Right kidney (tissue), 1 donor: ENCODE measurements around the gene NTRK3.
"Not testable (repeated sequence)": the region's sequence is repeated elsewhere in the genome, so short reads cannot be mapped to it uniquely, and the experiment has no call there.

Source experiments
- DNase-seq: peaks from one replicate; pipeline ENCODE4 v3.0.0-alpha.2; 2016

Gene NTRK3

GRCh38 chr15:88074386-88074785 lies 182.2 kb downstream of the NTRK3 start:
- DNase-seq: no peak

DNA sequence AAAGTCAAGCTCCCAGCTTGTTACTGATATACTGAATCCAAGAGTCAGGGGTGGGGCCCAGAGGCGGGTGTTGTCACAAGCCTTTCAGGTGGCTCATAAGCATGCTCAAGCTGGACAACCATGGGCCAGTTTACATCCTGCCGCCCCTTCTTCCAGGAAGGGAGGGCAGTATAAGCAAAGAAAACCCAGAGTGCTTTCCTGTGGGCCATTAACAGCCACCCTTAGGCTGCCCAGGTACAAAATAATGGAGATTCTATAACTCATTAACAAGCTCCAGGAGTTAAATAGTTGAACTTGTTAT lies 183.2 kb downstream of the NTRK3 start:
- DNase-seq: no peak

DNA sequence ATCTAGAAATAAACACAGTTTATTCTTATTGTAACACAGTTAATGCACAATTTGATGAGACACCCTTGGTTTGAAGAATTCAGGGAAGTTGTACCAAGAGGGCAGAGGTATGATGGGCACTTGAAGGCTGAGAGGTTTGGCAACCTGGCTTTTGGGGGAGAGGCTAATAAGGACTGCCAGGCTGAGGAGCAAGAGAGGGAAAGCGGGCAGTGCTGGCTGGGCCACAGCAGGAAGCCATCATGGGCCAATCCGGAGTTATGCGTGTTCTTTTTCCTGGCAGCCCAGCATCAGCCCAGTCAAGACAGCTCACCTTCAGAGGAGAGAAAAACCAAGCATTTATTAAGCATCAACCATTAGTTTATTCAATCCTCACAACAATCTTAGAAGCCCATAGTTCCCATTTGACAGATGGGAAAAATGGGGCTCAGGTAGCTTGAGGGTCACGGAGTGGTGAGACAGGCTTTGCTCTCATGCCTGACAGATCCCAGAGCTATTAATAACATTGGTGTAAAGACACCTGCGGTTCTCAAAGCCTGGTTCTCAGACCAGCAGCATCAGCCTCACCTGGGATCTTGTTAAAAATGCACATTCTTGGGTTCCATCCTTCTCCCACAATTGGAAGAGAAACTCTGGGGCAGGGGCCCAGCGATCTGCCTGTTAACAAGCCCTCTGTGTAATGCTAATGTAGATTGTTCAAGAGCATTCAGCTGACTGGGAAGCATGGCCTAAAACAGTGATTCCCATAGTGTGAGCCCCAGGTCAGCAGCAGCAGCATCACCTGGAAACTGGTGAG lies 183.7 kb downstream of the NTRK3 start:
- no peak for DNase-seq

DNA sequence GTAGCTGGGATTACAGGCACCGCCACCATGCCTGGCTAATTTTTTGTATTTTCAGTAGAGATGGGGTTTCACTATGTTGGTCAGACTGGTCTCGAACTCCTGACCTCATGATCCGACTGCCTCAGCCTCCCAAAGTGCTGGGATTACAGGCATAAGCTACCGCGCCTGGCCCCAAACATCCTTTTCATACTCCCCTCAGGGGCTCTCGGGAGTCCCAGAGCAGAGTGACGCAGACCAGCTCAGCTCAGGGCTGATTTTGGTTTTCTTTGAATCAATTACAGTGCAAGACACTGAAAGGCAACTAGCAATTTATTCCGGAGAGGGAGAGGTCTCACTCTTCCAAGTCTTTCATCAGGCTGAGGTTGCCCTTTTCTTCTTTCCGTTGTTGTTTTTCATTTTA lies 184.4 kb downstream of the NTRK3 start:
- not testable (repeated sequence) for DNase-seq

DNA sequence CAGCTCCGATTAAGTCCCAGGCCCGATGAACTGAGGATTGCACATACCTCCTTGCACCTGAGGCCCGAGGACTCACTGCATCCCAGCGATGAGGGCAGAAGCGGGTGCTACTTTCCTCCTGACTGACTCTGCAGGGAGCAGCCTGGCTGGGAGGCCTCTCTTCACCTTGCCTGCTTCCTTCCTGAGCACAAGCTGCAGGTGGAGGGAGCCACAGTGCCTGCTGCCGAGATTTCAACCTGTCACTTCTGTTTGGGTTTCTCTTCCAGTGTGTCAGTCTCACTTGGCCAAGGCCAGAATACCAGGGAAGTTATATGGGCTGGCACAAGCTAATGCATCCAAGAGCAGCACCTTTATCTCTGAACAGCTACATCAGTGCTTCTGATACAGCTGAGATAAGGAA lies 185.4 kb downstream of the NTRK3 start:
- DNase-seq: no peak

GRCh38 chr15:88069561-88069960 lies 187.0 kb downstream of the NTRK3 start:
- no peak for DNase-seq

DNA sequence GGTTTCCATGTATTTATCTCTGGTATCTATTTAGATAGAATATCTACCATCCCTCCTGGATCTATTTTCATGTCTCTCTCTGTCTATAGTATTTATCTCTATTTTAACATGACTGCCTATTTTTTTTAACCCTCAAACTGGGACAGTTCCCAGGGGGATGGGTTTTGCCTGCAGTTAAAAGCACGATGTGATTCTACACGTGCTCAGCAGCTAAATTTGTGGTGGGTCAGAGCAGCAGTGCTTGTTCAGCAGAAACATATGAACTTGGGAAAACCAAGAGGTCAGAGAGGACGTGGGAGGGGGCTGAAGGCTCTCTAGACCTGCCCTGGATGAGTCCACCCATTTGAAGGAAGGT lies 189.2 kb downstream of the NTRK3 start:
- no peak for DNase-seq

DNA sequence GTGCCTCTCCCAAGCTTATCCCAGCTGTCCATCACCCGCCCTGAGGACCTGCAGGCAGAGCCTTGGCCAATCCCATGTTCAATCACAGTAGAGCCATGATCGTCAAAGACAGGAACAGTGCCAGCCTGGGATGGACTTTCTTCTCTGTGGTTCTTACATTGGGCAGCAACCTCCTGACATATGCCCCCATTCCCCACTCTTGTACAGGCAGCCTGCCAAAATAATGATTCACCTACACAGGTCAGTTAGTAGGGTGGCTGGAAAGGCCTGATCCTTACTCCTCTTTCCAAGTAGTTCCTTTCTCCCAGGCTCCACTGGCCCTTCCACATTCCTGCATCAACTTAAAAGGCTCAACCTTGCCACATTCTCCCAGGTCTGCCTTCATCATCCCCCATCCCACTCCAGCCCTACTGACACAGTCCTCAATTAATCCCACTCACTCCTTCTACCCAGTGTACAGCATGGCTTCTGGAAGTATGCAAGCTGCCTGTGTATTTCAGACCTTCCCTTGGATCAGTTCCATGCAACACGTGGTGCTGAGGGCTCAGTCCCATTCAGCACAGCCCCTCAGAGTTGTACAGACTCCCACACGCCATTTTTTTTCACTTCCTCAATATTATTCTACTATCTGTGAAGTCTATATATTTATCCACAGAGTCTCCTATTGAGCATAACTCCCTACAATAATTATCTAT lies 189.8 kb downstream of the NTRK3 start:
- no peak for DNase-seq

DNA sequence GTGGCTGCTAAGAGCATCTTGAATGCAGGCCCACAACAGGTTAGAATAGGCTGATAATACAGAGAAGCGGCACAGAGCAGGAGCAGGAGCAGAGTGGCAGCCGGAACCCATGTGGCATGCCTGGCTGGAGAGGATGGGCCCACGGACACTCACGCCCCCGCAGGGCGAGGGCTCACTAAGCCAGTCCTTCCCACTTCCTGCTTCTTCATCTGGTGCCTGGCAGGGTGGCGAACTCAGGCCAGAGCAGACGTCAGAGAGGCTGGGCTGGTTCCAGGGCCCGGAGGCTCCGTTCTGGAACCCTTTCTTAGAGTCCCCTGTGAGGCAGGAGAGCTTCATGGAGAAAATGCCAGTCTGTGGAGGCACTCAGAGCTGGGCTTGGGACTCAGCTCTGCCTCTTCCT lies 195.1 kb downstream of the NTRK3 start:
- no peak for DNase-seq

- no peak for DNase-seq
These were observed 196.2 kb downstream of the NTRK3 start for GRCh38 chr15:88060383-88060782.

DNA sequence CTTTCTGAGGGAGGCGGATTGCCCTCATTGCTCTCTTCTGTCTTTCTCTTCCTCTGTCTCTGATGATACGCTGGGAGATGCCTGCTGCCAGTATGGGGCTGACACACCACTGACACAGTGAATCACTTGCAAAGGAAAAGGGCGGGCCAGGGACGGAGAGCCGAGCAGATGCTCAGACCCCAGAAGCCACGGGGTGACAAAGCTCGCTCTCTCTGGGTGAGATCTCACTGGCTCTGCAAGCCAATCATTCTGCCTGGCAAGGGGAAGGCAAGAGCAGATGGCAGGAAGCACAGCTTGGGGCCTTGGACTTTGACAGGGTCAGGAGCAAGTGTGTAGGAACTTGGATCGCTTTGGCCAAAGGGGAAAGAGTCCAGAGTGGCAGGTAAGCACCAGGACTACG lies 198.7 kb downstream of the NTRK3 start:
- DNase-seq: no peak

- DNase-seq: no peak
These were observed 207.0 kb downstream of the NTRK3 start for GRCh38 chr15:88049506-88049905.

GRCh38 chr15:88048755-88049154 lies 207.8 kb downstream of the NTRK3 start:
- DNase-seq: no peak

DNA sequence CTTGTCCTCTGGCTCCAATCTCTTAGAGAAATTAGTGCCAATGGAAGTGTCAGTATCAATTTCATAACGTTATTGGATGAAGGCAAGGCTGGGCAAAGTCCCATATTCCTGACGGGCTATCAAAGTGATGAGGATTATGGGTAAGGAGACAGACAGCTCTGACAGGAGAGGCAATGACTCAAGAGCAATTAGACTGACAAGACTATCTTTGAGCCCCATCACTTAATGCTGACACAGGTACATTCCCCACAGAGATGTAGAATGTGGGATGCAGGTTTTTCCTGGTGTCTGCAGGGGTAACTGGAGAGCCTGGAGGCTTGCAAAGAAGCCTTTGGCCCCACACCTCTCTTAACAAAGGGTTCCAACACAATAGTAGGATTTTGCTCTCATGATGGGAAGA lies 208.3 kb downstream of the NTRK3 start:
- no peak for DNase-seq

- DNase-seq: no peak
These were observed 209.9 kb downstream of the NTRK3 start for GRCh38 chr15:88046576-88047129.

DNA sequence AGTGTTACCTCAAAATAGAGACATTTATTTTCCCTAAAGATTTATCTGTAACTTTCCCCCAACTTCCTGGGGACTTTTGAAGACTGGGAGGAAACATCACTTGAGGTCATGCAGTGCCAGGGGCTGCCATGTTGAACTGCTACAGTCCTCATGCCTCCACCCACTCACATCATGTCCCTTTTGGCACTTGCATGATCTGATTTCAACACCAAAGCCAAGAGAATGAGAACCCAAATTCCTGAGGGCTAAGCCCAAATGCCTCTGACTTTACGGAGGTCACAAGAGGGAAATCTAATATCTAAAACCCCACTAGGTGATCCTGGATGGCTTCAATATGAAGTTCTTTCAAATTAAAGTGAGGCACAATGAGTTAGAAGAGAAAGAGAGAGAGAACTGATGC lies 213.1 kb downstream of the NTRK3 start:
- DNase-seq: no peak

DNA sequence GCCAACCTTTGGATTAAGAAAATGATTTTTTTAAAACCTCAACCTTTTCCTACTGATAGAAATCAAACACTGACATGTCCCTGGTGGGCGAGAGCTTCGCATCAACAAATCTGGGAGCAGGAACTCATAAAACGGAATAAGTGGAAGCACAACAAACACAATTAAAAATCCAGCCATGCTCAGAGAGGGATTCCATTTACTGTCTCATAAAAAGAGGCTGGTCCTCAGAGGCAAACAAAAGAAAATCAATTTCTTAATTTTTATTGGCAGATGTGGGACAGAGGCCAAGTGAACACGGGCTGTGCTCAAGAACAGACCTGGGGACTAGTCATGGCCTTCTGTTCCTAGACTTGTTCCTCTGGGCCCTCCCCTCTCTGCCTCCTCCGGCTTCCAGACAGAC lies 214.5 kb downstream of the NTRK3 start:
- DNase-seq: no peak

GRCh38 chr15:88040516-88040915 lies 216.0 kb downstream of the NTRK3 start:
- no peak for DNase-seq

DNA sequence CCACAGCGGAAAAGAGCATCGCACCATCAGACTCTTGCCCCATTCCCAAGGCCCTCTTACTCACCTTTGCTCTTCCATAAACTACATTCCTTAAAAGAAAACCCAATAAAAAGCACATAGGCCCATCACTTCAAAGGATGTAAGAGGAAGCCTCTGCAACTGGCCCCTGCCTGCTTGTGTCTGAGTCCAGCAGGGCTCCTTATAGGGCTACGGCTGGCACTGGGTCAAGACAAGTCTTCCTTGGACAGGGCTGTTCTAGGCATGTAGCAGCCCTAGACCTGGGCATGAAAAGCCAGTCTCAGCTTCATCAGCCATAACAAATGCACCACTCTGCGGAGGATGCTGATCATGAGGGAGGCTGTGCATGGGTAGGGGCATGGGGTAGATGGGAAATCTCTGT lies 218.3 kb downstream of the NTRK3 start:
- DNase-seq: no peak

DNA sequence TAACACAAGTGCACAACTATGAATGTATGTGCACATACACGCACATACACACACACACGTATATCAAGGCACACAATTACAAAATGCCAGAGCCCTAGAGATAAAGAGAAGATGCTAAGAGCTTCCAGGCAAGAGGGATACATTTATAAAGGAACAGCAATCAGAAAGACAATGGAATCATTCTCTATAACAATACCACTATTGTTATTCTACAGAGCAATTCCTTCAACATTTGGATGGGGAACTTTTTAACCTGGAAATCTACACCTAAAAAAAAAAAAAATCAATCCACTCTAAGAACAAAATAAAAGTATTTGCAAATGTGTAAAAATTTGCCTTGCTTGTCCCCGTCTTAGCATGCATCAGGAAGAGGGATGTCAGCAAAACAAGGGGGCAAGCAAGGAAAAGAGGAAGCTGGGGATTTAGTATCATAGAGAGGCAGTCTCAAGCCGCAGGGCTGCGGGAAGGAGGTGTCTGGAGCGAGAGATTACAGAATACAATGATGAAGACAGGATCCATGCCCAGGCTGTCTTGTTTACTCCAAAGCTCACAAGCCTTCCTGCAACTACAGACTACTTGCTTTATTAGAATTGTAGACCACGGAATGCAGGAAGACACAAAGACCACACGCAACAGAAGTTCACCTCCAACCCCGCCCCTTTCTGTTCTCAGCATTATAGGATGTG lies 220.2 kb downstream of the NTRK3 start:
- DNase-seq: no peak

DNA sequence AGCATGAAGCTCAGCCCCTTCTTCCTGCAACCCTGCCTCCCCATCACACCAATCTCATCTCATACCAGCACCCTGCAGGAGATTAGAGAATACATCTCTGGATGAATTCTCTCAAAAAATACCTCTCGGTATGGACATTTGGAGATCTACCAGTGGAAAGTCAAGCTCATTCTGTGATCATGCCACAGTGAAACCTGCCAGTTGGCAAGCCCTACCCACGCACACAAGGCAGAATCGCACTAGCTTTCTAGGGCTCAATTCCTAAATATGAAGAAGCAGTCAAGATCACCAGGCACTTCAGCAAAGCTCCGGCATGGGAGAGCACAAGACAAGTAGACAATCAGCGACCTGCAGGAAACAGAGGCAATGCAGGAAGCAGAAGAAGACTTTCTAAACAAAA lies 221.2 kb downstream of the NTRK3 start:
- no peak for DNase-seq

DNA sequence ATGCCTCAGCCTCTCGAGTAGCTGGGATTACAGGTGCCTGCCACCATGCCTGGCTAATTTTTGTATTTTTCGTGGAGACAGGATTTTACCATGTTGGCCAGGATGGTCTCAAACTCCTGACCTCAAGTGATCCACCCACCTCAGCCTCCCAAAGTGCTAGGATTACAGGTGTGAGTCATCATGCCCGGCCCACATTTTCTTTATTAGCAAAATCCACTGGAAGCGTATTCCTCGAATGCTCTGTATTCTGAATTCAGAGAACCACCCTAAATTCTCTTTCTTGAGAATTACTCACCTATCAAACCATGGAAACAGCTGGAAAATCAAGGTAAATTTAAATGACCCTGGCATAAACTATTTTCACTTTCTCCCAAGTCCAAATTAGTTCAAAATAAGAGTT lies 223.1 kb downstream of the NTRK3 start:
- DNase-seq: not testable (repeated sequence)

GRCh38 chr15:88032787-88033186 lies 223.8 kb downstream of the NTRK3 start:
- no peak for DNase-seq

- DNase-seq: no peak
These were observed 225.1 kb downstream of the NTRK3 start for GRCh38 chr15:88031461-88031860.
